ENCODE data around the gene PRTN3. TPM values are rescaled to one million over a fixed set of nuclear protein-coding genes. Genes with fewer than 3 reads are reported as not detected.
A peak's percentile ranks its signal among the peaks of the same experiment; 100 is the strongest.
"Not testable (repeated sequence)": the region's sequence is repeated elsewhere in the genome, so short reads cannot be mapped to it uniquely, and the experiment has no call there.

Gene PRTN3
- total RNA-seq, 4 donors from 2014 or later: not detected

GRCh38 chr19:843836-844545, 3.2 kb downstream of the PRTN3 start:
- peak in 1 of 2 donors; percentile 72 for DNase-seq (ENCODE audit: low spot score in 2 of 2)
- Histone ChIP-seq H3K27ac (no peak overlapping the region), H3K4me1 (peaks cover 27% of the 10 kb centered on the region), H3K27me3 (peaks cover 59% of the 10 kb centered on the region), H3K4me3 (peak overlapping the region; percentile 33), H3K9me3 (no peaks in the 10 kb centered on the region), H3K36me3 (no peaks in the 10 kb centered on the region)
- no CpG with 5 or more reads among the region's 70 CpGs for whole genome bisulfite sequencing
- TF ChIP-seq POLR2AphosphoS5 (IDR thresholded peaks at IDR 0.05) (no peak), POLR2A (IDR thresholded peaks at IDR 0.05) (no peak), CTCF (IDR thresholded peaks at IDR 0.05) (no peak), EP300 (IDR thresholded peaks at IDR 0.05) (no peak)

- Histone ChIP-seq H3K4me1 (peaks cover 27% of the 10 kb centered on the region), H3K4me3 (no peak overlapping the region), H3K27me3 (peaks cover 56% of the 10 kb centered on the region), H3K9me3 (no peaks in the 10 kb centered on the region), H3K36me3 (no peaks in the 10 kb centered on the region), H3K27ac (no peak overlapping the region)
- DNase-seq (ENCODE audit: low spot score in 2 of 2): no peak
- WGBS: 48% methylated on average over 3 of the region's 11 CpGs
- TF ChIP-seq CTCF (IDR thresholded peaks at IDR 0.05): no peak
- no peak for TF ChIP-seq EP300 (IDR thresholded peaks at IDR 0.05)
- no peak for TF ChIP-seq POLR2A (IDR thresholded peaks at IDR 0.05)
- TF ChIP-seq POLR2AphosphoS5 (IDR thresholded peaks at IDR 0.05): no peak
Observed at GRCh38 chr19:844546-844971, 3.8 kb downstream of the PRTN3 start.

- Histone ChIP-seq H3K4me1 (peaks cover 35% of the 10 kb centered on the region), H3K27me3 (peaks cover 49% of the 10 kb centered on the region), H3K36me3 (no peaks in the 10 kb centered on the region), H3K9me3 (no peaks in the 10 kb centered on the region), H3K4me3 (no peak overlapping the region), H3K27ac (no peak overlapping the region)
- DNase-seq (ENCODE audit: low spot score in 2 of 2): no peak
- TF ChIP-seq EP300 (IDR thresholded peaks at IDR 0.05) (no peak), POLR2AphosphoS5 (IDR thresholded peaks at IDR 0.05) (no peak), CTCF (IDR thresholded peaks at IDR 0.05) (no peak), POLR2A (IDR thresholded peaks at IDR 0.05) (no peak)
- WGBS: 44% methylated on average over 23 of the region's 37 CpGs
Observed at GRCh38 chr19:845707-846521, 5.1 kb downstream of the PRTN3 start.

GRCh38 chr19:848386-848921, 7.7 kb downstream of the PRTN3 start:
- Histone ChIP-seq H3K27me3 (peaks cover 53% of the 10 kb centered on the region), H3K27ac (no peak overlapping the region), H3K9me3 (no peaks in the 10 kb centered on the region), H3K36me3 (no peaks in the 10 kb centered on the region), H3K4me1 (peaks cover 41% of the 10 kb centered on the region), H3K4me3 (no peak overlapping the region)
- TF ChIP-seq POLR2A (IDR thresholded peaks at IDR 0.05): no peak
- no peak for TF ChIP-seq CTCF (IDR thresholded peaks at IDR 0.05)
- no peak for TF ChIP-seq POLR2AphosphoS5 (IDR thresholded peaks at IDR 0.05)
- TF ChIP-seq EP300 (IDR thresholded peaks at IDR 0.05): no peak
- 40% methylated on average over 10 of the region's 12 CpGs for WGBS
- DNase-seq (ENCODE audit: low spot score in 2 of 2): no peak

GRCh38 chr19:849195-849594, 8.4 kb downstream of the PRTN3 start:
- Histone ChIP-seq H3K27me3 (peaks cover 46% of the 10 kb centered on the region), H3K4me1 (peaks cover 34% of the 10 kb centered on the region)
- not testable (repeated sequence) for H3K36me3 ChIP-seq; H3K27ac ChIP-seq; DNase-seq (ENCODE audit: low spot score in 2 of 2); H3K9me3 ChIP-seq; H3K4me3 ChIP-seq
- 78% methylated on average over 8 of the region's 8 CpGs for WGBS

All from suprapubic skin (tissue), 4 donors.